Measurements from ENCODE around the gene CLCN4. TPM values are rescaled to one million over a fixed set of nuclear protein-coding genes. Genes with fewer than 3 reads are reported as not detected.

The CLCN4 gene
- total and polyA plus RNA-seq, 8 donors = 0.35 to 22.3 (median 2.7) TPM; not detected in 1

DNA sequence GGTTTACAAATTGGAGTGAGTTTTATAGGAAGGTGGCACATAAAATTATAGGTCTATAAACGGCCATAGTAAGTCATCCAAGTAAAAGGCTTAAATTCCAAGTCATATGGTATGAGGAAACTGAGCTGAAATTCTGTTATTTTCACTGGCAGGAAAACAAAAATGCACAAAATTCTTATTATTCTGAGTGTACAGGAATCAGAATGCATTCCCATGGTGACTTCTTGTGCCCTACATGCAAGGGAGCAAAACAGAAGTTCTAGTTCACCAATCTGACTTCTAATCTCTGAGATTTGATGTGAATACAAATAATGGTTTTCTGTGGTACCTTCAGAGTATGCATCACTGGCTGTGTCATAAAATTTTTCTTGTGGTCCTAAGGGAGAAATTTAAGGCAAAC lies 102.9 kb downstream of the CLCN4 start:
- intact Hi-C loops (cut with DNase I; ENCODE audit: low total_unique reads) = no loop called here
- H3K4me1 ChIP-seq = no peaks in the 10 kb centered on the region
- H3K4me3 ChIP-seq = no peak overlapping the region
- H3K36me3 ChIP-seq = no peaks in the 10 kb centered on the region
- DNase-seq = no peak
- peaks cover 0 to 5% (median 0%) of the 10 kb centered on the region in 4 donors for H3K9me3 ChIP-seq
- no peaks in the 10 kb centered on the region for H3K27me3 ChIP-seq
- WGBS, 5 donors = 35 to 72% (median 56%) methylated on average over 1 of the region's 1 CpG
- TF ChIP-seq POLR2AphosphoS5 (IDR thresholded peaks at IDR 0.05) (no peak), POLR2A (IDR thresholded peaks at IDR 0.05) (no peak), EP300 (IDR thresholded peaks at IDR 0.05) (no peak)
- TF ChIP-seq, protein P1, sequence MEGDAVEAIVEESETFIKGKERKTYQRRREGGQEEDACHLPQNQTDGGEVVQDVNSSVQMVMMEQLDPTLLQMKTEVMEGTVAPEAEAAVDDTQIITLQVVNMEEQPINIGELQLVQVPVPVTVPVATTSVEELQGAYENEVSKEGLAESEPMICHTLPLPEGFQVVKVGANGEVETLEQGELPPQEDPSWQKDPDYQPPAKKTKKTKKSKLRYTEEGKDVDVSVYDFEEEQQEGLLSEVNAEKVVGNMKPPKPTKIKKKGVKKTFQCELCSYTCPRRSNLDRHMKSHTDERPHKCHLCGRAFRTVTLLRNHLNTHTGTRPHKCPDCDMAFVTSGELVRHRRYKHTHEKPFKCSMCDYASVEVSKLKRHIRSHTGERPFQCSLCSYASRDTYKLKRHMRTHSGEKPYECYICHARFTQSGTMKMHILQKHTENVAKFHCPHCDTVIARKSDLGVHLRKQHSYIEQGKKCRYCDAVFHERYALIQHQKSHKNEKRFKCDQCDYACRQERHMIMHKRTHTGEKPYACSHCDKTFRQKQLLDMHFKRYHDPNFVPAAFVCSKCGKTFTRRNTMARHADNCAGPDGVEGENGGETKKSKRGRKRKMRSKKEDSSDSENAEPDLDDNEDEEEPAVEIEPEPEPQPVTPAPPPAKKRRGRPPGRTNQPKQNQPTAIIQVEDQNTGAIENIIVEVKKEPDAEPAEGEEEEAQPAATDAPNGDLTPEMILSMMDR (IDR thresholded peaks at IDR 0.05) = no peak
- H3K27ac ChIP-seq = no peak overlapping the region

DNA sequence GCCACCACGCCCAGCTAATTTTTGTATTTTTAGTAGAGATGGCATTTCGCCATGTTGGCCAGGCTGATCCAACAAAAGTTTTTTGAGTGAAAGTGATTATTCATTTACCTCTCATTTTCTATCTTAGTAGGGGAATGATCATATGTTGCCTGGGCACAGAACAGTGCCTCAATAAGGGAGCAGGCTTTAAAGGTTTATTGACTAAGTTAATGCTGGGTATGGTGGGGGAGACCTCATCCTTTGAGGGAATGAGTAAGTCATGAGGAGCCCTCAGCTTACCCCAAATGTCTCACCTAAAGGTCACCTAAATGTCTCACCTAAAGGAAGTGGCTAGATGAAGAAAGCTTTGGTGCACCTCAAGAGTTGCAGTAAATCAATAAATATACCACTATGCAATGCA lies 109.0 kb downstream of the CLCN4 start:
- Histone ChIP-seq H3K27me3 (no peaks in the 10 kb centered on the region), H3K27ac (no peak overlapping the region), H3K36me3 (no peaks in the 10 kb centered on the region), H3K9me3 (peaks cover 0 to 5% (median 0%) of the 10 kb centered on the region in 4 donors), H3K4me3 (no peak overlapping the region), H3K4me1 (no peaks in the 10 kb centered on the region)
- 66 to 94% (median 91%) methylated on average over 2 of the region's 2 CpGs for WGBS, 5 donors
- DNase-seq = no peak
- no peak for TF ChIP-seq EP300 (IDR thresholded peaks at IDR 0.05)
- TF ChIP-seq, protein P1 (IDR thresholded peaks at IDR 0.05) = no peak
- no peak for TF ChIP-seq POLR2AphosphoS5 (IDR thresholded peaks at IDR 0.05)
- TF ChIP-seq POLR2A (IDR thresholded peaks at IDR 0.05) = no peak
- intact Hi-C loops (cut with DNase I; ENCODE audit: low total_unique reads) = no loop called here

DNA sequence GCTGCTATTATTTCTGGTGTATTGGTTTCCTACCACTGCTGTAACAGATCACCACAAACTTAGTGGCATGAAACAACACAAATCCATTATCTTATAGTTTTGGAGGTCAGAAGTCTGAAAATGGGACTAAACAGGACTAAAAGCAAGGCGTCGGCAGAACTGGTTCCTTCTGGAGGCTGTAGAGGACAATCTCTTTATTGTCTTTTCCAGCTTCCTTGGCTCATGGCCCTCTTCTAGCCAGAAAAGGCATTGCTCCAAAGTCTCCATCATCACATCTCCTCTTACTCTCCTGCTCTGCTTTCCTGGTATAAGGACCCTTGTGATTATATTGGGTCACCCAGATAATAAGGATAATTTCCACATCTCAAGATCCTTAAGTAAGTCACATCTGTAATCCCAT lies 121.9 kb downstream of the CLCN4 start:
- Histone ChIP-seq H3K4me3 (no peak overlapping the region), H3K27ac (no peak overlapping the region), H3K9me3 (no peaks in the 10 kb centered on the region), H3K36me3 (no peaks in the 10 kb centered on the region), H3K4me1 (no peaks in the 10 kb centered on the region), H3K27me3 (no peaks in the 10 kb centered on the region)
- no peak for DNase-seq
- WGBS, 5 donors = 75 to 96% (median 91%) methylated on average over 2 of the region's 2 CpGs
- intact Hi-C loops (cut with DNase I; ENCODE audit: low total_unique reads) = no loop called here
- TF ChIP-seq POLR2AphosphoS5 (IDR thresholded peaks at IDR 0.05) = no peak

DNA sequence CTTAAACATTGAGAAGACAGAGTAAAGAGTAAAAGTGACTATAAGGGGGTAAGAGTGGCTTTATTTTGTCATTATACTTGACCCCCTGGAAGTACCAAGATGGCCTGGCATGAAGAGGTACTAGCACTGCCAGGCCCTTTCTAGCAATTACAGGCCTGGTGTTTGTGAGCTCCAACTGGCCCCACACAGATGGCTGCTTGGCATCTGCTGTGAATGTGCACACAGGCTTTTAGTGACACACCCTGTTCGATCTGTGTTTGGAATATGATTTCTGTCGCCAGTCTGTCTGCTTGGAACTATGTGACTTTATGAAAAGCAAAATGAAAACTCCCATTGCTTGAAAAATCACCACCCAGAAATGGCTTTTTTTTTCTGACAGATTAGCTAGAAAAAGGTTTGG lies 123.3 kb downstream of the CLCN4 start:
- H3K4me3 ChIP-seq = no peak overlapping the region
- intact Hi-C loops (cut with DNase I; ENCODE audit: low total_unique reads) = no loop called here
- TF ChIP-seq POLR2A (IDR thresholded peaks at IDR 0.05) (no peak), EP300 (IDR thresholded peaks at IDR 0.05) (no peak), POLR2AphosphoS5 (IDR thresholded peaks at IDR 0.05) (no peak)
- TF ChIP-seq, protein P1 (IDR thresholded peaks at IDR 0.05) = no peak
- no peaks in the 10 kb centered on the region for H3K27me3 ChIP-seq
- 24 to 73% (median 53%) methylated on average over 2 of the region's 2 CpGs for WGBS, 5 donors
- H3K4me1 ChIP-seq = no peaks in the 10 kb centered on the region
- no peaks in the 10 kb centered on the region for H3K36me3 ChIP-seq
- DNase-seq = peak in 1 of 2 donors; percentile 7
- H3K27ac ChIP-seq = peak overlapping the region in 1 of 5 donors; percentile 27
- H3K9me3 ChIP-seq = no peaks in the 10 kb centered on the region

DNA sequence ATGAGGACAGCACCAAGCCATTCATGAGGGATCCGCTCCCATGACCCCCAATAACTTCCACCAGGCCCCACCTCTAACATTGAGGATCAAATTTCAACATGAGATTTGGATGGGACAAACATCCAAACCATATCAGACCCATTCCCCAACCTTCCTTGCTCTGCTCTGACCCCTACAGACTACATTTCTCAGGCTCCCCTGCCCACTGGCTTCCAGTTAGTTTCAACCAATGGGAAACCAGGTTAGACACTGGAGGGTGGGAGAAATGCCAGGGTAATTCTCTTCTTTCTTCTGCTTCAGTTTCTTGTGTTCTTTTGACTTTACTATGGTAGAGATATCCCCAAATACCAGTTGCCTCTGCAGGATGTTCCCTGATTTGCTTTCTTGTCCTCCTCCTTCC lies 125.7 kb downstream of the CLCN4 start:
- no peak overlapping the region for H3K4me3 ChIP-seq
- no peak overlapping the region for H3K27ac ChIP-seq
- H3K27me3 ChIP-seq = no peaks in the 10 kb centered on the region
- TF ChIP-seq EP300 (IDR thresholded peaks at IDR 0.05) (no peak), POLR2AphosphoS5 (IDR thresholded peaks at IDR 0.05) (no peak)
- TF ChIP-seq, protein P1 (IDR thresholded peaks at IDR 0.05) = no peak
- no peaks in the 10 kb centered on the region for H3K9me3 ChIP-seq
- WGBS, 5 donors = 75 to 95% (median 88%) methylated on average over 1 of the region's 1 CpG
- intact Hi-C loops (cut with DNase I; ENCODE audit: low total_unique reads) = no loop called here
- no peak for DNase-seq
- H3K4me1 ChIP-seq = no peaks in the 10 kb centered on the region
- H3K36me3 ChIP-seq = no peaks in the 10 kb centered on the region

Data from stomach (tissue), 9 donors.